Dermis blood vessel endothelial cell (primary cell): ENCODE data around the gene ATG4A. TPM values are rescaled to one million over a fixed set of nuclear protein-coding genes. Genes with fewer than 3 reads are reported as not detected.

Experiments
- DNase-seq: peaks from one replicate; pipeline ENCODE4 v3.0.0; 2010
- total RNA-seq: library from RNA; depleted of rRNA; stranded (reverse); fragments of >200 nt; gene quantifications from 2 replicates; pipeline ENCODE4 v1.2.3, GENCODE V29; 2014

ATG4A gene
- total RNA-seq, 1 donor from 2014 or later: 34.7 TPM

GRCh38 chrX:108123591-108124366, 32.2 kb downstream of the ATG4A start:
- no peak for DNase-seq

DNA sequence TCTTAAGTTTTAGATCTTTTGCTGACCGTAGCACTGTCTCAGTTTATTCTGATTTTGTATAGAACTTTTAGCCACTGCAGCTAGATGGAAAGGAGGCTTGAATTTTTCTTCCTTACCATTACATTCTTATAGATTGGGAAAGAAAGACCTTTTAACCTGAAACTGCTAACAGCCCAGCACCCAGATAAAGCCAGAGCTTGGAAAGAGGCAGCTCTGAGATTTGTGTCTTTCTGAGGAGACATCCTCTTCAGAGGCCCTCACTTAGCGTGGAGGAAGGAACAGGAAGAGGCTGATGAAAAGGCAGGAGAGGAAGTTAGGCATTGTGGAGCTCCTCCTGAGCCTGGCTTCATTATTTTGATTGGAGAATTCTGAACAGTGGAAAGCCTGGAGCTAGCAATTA, 35.1 kb downstream of the ATG4A start:
- DNase-seq: peak; percentile 24

GRCh38 chrX:108127152-108127551, 35.6 kb downstream of the ATG4A start:
- no peak for DNase-seq

- DNase-seq: peak; percentile 3
These were observed 39.3 kb downstream of the ATG4A start for GRCh38 chrX:108130889-108131288.

GRCh38 chrX:108131471-108131870, 39.9 kb downstream of the ATG4A start:
- peak; percentile 91 for DNase-seq

DNA sequence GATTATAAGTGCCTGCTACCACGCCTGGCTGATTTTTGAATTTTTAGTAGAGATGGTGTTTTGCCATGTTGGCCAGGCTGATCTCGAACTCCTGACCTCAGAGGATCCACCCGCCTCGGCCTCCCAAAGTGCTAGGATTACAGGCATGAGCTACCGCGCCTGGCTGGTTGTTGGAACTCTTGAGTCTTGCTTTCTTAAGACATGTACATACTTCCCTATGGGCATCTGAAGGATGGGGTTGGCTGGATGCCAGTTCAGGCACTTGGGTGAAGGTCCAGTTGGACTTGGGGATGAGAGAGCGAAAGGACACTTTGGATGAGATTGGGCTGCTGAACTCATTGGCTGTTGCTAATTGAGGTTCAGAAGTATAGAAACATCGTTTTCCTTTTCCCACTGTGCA, 40.5 kb downstream of the ATG4A start:
- DNase-seq: peak; percentile 12

- DNase-seq: no peak
These were observed 41.3 kb downstream of the ATG4A start for GRCh38 chrX:108132876-108133275.

- no peak for DNase-seq
These were observed 43.1 kb downstream of the ATG4A start for GRCh38 chrX:108134724-108135123.

DNA sequence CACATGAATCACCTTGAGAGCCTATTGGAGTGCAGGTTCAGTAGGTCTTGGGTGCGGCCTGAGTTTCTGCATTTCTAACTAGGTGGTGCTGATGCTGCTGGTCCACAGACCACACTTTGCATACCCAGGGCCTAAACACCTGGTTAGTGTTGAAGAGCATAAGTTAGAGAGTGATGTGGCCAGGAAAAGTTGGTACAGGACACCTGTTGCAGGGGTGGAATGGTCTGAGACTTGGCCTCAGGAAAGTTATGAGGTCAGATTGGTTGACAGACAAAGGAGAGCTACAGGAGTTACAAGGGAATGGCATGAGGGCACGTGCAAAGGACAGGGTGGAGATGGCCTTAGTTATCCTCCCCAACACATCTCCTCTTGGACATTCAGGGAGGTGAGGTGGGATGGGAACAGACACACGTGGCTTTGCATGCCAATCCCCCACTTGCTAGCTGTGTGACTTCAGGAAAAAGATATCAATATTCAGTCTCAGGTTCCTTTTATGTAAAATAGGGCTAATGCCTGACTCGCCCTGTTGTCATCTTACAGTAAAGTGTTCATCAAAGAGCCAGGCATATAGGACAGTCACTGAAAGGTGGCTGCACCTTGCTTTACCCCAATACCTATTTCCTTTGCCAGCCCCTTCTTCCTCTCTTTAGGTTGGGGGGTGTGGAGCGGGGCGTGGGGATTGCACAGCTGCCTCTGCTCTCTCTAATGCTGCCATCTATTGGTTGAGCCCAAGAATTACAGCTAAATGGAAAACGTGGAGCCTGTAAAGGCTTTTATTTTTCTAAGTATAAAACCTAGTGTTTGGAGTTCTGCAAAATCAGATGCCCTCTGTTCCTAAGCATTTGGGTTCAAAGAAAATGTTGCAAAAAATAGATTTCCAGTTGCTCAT, 47.5 kb downstream of the ATG4A start:
- DNase-seq: peak; percentile 51

- no peak for DNase-seq
These were observed 56.9 kb downstream of the ATG4A start for GRCh38 chrX:108148524-108148923.

DNA sequence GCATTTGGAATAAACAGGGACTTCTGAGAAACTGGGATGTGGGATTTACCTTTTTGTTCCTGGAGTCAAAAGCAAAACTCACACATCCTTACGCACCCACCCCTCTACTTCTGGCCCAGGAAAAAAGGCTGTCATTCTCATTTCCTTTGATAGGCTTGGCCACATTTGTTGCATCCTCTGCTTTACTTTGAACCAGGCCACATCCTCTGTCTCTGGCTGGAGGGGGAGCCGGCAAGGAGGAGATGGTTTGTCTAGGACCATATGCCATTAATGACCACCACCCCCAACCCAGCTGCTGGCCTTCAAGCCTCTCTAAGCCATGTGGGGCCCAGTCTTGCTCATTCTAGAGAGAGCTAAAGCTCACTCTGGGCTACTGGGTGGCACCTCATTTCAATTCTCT, 64.5 kb downstream of the ATG4A start:
- DNase-seq: no peak

GRCh38 chrX:108156934-108157466, 65.4 kb downstream of the ATG4A start:
- no peak for DNase-seq

DNA sequence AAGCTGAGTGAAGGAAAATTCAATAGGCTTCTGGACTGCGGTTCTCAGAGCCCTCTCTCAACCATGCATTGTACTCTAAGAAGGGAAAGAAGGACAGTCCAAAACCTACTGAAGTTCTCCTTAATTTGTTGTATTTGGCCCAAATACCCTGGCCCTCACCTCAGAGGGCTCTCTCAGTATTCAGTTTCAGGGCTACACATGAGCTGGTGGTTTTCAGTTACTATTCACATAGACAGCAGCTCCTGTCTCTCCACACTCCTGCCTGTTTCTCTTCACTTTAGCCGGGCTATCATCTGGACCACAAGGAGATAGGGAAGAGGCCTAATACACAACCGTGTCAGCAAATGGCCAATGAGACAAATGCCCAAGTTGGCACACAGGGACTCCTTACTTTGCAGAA, 66.0 kb downstream of the ATG4A start:
- no peak for DNase-seq

DNA sequence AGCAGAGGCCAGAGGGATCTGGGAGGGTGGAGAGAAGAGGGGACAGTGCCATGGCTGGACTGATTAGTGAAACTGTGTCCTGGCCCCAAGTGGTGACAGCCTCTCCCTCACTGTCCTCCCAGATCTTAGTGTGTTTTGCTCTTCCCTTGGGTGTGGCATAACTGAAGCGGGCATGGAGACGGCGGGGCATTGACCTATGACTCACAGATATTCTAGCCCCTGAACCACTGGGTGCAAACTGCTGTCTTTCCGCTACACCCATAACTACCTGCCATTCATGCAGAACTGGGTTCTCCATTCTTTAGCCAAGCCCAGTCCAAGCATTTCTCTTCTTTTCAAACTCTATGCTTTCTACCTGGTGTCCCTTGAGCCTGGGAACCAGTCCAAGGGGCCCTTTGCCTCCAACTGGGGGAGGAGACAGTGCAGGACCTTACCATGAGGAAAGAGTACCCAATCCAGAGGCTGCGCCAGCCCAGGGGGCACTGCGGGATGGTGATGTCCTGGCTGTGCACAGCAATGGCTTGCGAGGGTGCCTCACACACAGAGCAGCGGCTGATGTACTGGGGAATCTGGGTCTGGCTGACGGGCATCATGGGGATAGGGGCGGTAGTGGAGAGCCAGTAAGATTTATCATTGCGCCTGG, 67.6 kb downstream of the ATG4A start:
- no peak for DNase-seq

DNA sequence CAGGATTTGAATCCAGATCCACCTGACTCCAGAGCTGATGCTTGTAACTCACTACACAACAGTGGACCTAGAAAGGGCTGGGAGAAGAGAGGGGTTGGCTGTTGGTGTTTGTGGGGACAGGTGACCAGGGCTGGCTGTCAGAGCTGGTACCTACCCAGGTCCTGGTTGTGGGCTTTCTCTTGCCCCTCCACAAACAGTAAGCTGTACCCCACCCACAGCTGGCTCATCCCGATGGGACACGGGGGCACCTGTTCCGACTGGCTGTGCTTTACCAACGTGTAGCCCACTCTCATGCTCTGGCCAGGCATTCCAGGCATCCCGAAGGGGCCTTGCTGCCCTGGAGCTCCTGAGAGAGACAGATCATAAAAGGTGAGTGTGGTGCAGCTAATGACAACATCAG, 68.7 kb downstream of the ATG4A start:
- DNase-seq: no peak

GRCh38 chrX:108162265-108162664, 70.7 kb downstream of the ATG4A start:
- DNase-seq: no peak

DNA sequence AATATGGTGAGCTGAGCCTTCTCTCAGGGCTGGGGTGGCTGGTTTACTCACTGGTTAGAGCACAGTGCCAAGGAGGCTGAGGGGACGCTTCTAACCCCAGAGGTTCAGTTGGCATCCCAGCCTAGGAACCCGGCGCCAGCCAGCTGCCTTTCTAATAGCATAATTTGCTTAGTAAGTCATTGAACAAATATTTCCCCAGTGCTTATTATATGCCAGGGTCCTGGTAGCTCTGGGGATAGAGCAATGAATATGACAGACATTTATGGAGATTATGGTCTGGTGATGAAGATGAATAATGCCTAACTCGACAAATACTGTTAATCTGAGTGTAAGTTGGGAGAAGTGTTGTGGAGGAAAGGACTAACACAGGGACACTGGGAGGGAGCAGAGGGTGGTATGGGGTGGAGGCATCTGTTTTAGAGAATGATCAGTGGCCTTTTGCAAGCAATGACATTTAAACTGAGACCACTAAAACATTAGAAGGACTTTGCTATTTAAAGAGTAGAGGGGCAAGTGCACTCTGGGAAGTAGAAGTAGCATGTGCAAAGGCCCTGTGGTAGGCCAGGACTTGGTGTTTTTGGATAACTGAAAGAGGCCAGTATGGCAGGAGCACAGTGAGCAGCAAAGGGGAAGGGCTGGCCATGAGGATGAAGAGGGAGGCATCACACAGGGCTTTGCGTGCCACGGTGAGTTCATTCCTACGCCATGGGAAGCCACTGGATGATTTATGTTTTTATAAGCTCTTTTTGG, 71.9 kb downstream of the ATG4A start:
- DNase-seq: no peak

DNA sequence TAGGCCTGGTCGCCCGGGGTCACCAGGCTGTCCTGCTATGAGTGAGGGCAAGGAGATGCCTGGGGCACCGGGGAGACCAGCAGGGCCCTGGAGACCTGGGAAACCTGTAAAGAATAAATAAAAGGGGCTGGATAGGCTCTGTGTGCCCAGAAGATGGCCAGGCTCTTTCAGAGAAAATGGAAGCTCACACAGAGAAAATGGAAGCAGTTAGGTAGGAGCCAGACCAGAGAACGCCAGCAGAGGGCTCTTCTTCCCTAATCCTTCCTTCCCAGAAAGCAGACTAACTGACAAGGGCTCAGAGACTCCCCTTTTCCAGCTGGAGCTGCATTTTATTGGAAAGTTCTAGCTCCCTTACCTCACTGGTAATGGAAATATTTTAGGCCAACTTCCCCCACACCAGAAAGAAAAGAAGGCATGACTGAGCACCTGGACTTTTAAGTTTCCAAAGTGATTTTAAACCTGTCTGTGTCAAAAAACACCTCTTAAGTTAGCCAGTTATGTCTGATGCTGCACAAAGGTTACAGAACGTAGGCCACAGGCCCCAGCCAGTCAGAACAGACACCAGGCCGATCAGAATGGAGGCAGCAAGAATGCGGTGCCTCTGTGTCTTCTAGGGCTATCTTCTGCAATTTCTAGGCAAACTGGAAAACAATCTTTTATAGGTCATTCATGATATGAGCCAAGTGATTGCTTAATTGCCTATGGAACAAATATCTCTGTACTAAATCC, 74.0 kb downstream of the ATG4A start:
- peak; percentile 57 for DNase-seq

DNA sequence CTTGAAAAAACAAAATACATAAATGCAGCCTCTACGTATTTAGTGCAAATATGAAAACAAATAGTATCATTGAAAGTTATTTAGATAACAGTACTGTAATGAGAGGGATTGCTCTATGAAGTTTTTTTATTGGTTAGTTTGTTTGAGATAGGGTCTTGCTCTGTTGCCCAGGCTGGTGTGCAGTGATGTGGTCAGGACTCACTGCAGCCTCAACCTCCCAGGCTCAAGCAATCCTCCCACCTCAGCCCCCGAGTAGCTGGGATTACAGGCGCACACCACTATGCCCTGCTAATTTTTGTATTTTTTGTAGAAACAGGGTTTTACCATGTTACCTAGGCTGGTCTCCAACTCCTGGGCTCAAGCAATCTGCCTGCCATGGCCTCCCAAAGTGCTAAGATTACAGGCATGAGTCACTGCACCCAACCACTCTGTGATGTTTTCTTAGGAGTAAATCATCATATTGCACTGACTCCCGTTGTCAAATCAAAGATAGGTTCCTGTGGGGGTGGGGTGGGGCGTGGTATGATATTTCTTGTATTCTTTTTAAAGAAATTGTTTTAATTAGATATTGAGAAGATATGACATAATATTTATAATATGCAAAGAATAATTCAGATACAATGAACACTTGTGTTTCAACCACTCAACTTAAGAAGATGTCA, 75.8 kb downstream of the ATG4A start:
- DNase-seq: peak; percentile 39

DNA sequence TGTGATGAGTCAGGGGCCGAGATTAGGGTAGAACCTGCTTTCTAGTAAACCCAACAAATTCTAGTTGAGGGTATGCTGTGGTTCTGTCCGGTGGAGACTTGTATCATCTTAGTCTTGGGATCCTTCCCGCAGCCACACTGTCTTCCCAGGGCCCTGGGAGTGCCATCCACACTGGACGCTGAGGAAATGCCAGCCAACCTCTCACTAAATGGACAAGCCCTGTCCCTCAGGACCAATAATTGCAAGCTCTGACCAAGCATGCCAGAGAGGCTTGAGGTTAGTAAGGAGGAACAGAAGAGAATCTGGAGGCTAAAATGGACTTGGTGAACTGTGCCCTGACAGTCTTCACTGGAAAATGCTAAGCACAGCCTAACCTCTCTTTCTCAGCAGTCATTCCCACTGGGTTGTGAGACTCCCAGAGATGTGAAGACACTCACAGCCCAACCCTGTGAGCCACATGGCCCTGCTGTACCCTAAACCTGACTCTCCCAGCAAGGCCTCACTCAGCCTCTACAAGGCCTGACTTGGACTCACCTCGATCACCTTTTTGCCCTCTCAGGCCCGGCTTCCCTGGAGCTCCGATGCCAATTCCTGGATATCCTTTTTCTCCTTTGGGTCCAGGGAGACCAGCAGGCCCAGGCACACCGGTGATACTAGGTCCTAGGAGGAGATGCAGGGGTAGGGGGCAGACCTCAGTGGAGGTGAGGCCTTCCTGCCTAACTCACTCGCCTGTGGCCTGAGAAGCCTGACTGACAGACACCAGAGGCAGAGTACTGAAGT, 77.6 kb downstream of the ATG4A start:
- DNase-seq: no peak
